T-helper 9 cell (primary cell): ENCODE results near the gene CYP4Z1.
"Not testable (repeated sequence)": the region's sequence is repeated elsewhere in the genome, so short reads cannot be mapped to it uniquely, and the experiment has no call there.

Source experiments
- DNase-seq: peaks from one replicate; pipeline ENCODE4 v3.0.0-alpha.2; 2020

The CYP4Z1 gene

GRCh38 chr1:47128854-47129253 lies 61.8 kb downstream of the CYP4Z1 start:
- DNase-seq = not testable (repeated sequence)

- DNase-seq = not testable (repeated sequence)
These were observed 62.6 kb downstream of the CYP4Z1 start for GRCh38 chr1:47129489-47130230.

GRCh38 chr1:47132665-47133064 lies 65.6 kb downstream of the CYP4Z1 start:
- not testable (repeated sequence) for DNase-seq

GRCh38 chr1:47137198-47137597 lies 70.2 kb downstream of the CYP4Z1 start, which contains the start of gene CYP4A22:
TSS of gene CYP4A22 (plus strand) at chr1:47137441. CDS start at chr1:47137486, 45 bp downstream.
- no peak for DNase-seq

GRCh38 chr1:47137925-47138615 lies 71.0 kb downstream of the CYP4Z1 start:
- DNase-seq = no peak

GRCh38 chr1:47140358-47140757 lies 73.3 kb downstream of the CYP4Z1 start:
- DNase-seq = not testable (repeated sequence)

- not testable (repeated sequence) for DNase-seq
These were observed 76.6 kb downstream of the CYP4Z1 start for GRCh38 chr1:47143654-47144053.

- DNase-seq = not testable (repeated sequence)
These were observed 79.5 kb downstream of the CYP4Z1 start for GRCh38 chr1:47146495-47146894.

- DNase-seq = no peak
These were observed 80.2 kb downstream of the CYP4Z1 start for GRCh38 chr1:47147047-47147785.

GRCh38 chr1:47149162-47149561 lies 82.1 kb downstream of the CYP4Z1 start:
- DNase-seq = not testable (repeated sequence)

- DNase-seq = not testable (repeated sequence)
These were observed 89.4 kb downstream of the CYP4Z1 start for GRCh38 chr1:47156457-47156856.

- DNase-seq = not testable (repeated sequence)
These were observed 90.9 kb downstream of the CYP4Z1 start for GRCh38 chr1:47157957-47158356.

- DNase-seq = no peak
These were observed 93.7 kb downstream of the CYP4Z1 start for GRCh38 chr1:47160716-47161115.

- DNase-seq = no peak
These were observed 94.4 kb downstream of the CYP4Z1 start for GRCh38 chr1:47161298-47162040.

GRCh38 chr1:47164552-47164951 lies 97.5 kb downstream of the CYP4Z1 start:
- DNase-seq = no peak
